DND-41 (cell line): ENCODE data around the gene MEX3A.

Experiments used
- ATAC-seq: fragments of 200-7000 bp; cut with Tn5 transposase; 3 replicates; pipeline ENCODE4 v1.9.1; 2021; ENCODE audit warnings: low read depth; ENCODE audit not compliant: insufficient read depth
- DNase-seq: peaks from one replicate; pipeline ENCODE4 v3.0.0-alpha.2; 2020
- H2AFZ ChIP-seq: 2 replicates; pipeline ENCODE4 v1.6.0; 2012; ENCODE audit warnings: low read depth, low read length
- H3K27ac ChIP-seq: 2 replicates; pipeline ENCODE4 v1.5.1; 2012; ENCODE audit warnings: low read length, inconsistent platforms
- H3K27me3 ChIP-seq: fragments of 200-600 bp; sonication (generic); 2 replicates; pipeline ENCODE4 v1.6.0; 2012; ENCODE audit warnings: low read length, mild to moderate bottlenecking, inconsistent platforms; ENCODE audit not compliant: insufficient read depth, poor library complexity
- H3K36me3 ChIP-seq: 2 replicates; pipeline ENCODE4 v1.5.1; 2012; ENCODE audit warnings: low read length, inconsistent platforms; ENCODE audit not compliant: insufficient read depth
- H3K4me1 ChIP-seq: 2 replicates; pipeline ENCODE4 v1.5.1; 2012; ENCODE audit warnings: mild to moderate bottlenecking, low read length; ENCODE audit not compliant: insufficient read depth
- H3K4me2 ChIP-seq: 2 replicates; pipeline ENCODE4 v1.6.0; 2012; ENCODE audit warnings: mild to moderate bottlenecking, moderate library complexity, low read length, inconsistent platforms; ENCODE audit not compliant: insufficient read depth
- H3K4me3 ChIP-seq, 2 experiments: fragments of 200-600 bp in 1 of 2; shearing (Covaris generic) in 1 of 2; 2 replicates each; pipeline ENCODE4 v1.5.1; 2012 to 2016; ENCODE audit warnings: inconsistent platforms in 2 of 2, low read length in 2 of 2, mild to moderate bottlenecking in 2 of 2, low read depth in 1 of 2, moderate library complexity in 1 of 2
- H3K79me2 ChIP-seq: 2 replicates; pipeline ENCODE4 v1.6.0; 2012; ENCODE audit warnings: low read length, inconsistent platforms; ENCODE audit not compliant: insufficient read depth
- H3K9ac ChIP-seq: 2 replicates; pipeline ENCODE4 v1.6.0; 2012; ENCODE audit warnings: low read depth, mild to moderate bottlenecking, inconsistent platforms, low read length, moderate library complexity
- H3K9me3 ChIP-seq: 2 replicates; pipeline ENCODE4 v1.5.1; 2012; ENCODE audit warnings: low read length, moderate library complexity, mild to moderate bottlenecking, inconsistent platforms; ENCODE audit not compliant: insufficient read depth, severe bottlenecking
- H4K20me1 ChIP-seq: 2 replicates; pipeline ENCODE4 v1.6.0; 2012; ENCODE audit warnings: low read length; ENCODE audit not compliant: insufficient read depth
- EZH2 ChIP-seq: IDR thresholded peaks from 3 replicates; pipeline ENCODE4 v1.6.1; 2012; ENCODE audit warnings: borderline replicate concordance, low read depth, mild to moderate bottlenecking, moderate library complexity, low read length, inconsistent platforms; ENCODE audit not compliant: severe bottlenecking
- TF ChIP-seq, protein P1 (sequence below): IDR thresholded peaks from 2 replicates; pipeline ENCODE4 v1.5.1; 2012; ENCODE audit warnings: borderline replicate concordance, low read length, moderate library complexity, mild to moderate bottlenecking; ENCODE audit not compliant: poor library complexity, severe bottlenecking; ENCODE audit errors: extremely low read depth

The MEX3A gene

DNA sequence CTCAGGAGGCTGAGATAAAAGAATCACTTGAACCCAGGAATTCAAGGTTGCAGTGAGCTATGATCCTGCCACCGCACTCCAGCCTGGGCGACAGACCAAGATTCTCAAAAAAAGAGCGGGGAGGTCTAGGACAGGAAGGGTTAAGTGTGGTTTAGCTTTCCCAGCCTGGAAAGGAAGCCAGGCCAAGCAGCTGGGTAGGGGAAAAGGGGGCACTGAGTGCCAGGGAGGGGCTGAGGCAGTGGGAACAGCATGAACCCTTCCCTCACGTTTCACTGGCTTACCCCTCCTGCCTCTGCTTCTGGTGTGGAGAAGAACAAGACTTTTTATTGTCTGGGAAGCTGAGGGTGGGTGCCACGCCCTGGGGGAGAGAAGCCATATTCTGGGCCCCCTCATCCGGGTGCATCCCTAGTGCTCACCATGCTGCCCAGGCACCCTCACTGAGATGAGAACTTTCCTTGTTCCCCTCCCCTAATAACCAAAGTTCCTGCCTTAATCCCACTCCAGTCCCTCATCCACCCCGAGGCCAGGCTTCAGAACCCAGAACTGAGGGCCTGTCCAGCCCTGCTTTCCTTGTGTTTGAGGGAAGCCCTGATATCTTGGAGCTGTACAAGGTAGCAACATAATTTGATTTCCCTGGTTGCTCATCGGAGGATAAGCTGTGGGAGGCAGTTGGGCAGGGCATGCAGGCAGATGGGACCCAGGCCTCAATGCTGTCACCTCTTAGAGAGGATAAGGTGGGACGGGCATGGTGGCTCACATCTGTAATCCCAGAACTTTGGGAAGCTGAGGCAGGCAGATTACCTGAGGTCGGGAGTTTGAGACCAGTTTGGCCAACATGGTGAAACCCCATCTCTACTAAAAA lies 30.2 kb upstream of the MEX3A start:
- Histone ChIP-seq H3K79me2 (no peaks in the 10 kb centered on the region), H3K4me3 (no peak overlapping the region), H3K9ac (no peak overlapping the region), H4K20me1 (peaks cover 3% of the 10 kb centered on the region; the same call in 1 of the 2 replicates), H2AFZ (no peak overlapping the region), H3K4me2 (no peak overlapping the region), H3K4me1 (no peaks in the 10 kb centered on the region), H3K27ac (no peak overlapping the region), H3K9me3 (no peaks in the 10 kb centered on the region), H3K27me3 (peaks cover 36% of the 10 kb centered on the region), H3K36me3 (no peaks in the 10 kb centered on the region)
- ATAC-seq (no peak), DNase-seq (no peak)
- no peak for TF ChIP-seq EZH2
- TF ChIP-seq, protein P1, sequence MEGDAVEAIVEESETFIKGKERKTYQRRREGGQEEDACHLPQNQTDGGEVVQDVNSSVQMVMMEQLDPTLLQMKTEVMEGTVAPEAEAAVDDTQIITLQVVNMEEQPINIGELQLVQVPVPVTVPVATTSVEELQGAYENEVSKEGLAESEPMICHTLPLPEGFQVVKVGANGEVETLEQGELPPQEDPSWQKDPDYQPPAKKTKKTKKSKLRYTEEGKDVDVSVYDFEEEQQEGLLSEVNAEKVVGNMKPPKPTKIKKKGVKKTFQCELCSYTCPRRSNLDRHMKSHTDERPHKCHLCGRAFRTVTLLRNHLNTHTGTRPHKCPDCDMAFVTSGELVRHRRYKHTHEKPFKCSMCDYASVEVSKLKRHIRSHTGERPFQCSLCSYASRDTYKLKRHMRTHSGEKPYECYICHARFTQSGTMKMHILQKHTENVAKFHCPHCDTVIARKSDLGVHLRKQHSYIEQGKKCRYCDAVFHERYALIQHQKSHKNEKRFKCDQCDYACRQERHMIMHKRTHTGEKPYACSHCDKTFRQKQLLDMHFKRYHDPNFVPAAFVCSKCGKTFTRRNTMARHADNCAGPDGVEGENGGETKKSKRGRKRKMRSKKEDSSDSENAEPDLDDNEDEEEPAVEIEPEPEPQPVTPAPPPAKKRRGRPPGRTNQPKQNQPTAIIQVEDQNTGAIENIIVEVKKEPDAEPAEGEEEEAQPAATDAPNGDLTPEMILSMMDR: no peak

DNA sequence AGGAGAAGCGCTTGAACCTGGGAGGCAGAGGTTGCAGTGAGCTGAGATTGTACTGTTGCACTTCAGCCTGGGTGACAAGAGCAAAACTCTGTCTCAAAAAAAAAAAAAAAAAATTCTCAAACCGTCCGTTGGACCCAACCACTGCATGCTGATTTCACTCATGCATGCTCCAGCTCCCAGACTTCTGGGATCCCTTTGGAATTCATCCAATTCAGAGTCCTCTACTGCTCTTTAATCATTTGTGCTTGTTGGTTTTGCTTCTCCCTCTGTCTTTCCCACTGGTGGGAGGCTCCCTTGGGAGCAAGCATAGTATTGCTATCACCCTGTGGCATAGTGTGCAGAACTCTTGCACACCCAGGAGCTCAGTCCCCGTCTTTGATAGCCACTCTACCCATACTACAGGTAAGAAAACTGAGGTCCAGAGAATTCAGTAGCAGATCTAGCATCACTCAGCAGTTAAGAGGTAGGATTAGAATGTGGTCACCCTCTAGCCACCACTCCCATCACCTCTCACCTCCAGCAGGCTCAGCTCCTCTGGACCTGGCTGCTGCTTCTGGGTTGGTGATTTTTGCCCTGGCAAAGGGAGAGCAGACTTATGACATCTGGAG lies 29.2 kb upstream of the MEX3A start:
- peaks cover 3% of the 10 kb centered on the region; the same call in 1 of the 2 replicates for H4K20me1 ChIP-seq
- no peaks in the 10 kb centered on the region for H3K4me1 ChIP-seq
- DNase-seq: no peak
- peaks cover 44% of the 10 kb centered on the region for H3K27me3 ChIP-seq
- H3K9me3 ChIP-seq: no peaks in the 10 kb centered on the region
- no peaks in the 10 kb centered on the region for H3K79me2 ChIP-seq
- H2AFZ ChIP-seq: no peak overlapping the region
- no peak overlapping the region for H3K4me3 ChIP-seq
- H3K4me2 ChIP-seq: no peak overlapping the region
- no peaks in the 10 kb centered on the region for H3K36me3 ChIP-seq
- H3K9ac ChIP-seq: no peak overlapping the region
- no peak for ATAC-seq
- no peak overlapping the region for H3K27ac ChIP-seq
- TF ChIP-seq EZH2: no peak
- TF ChIP-seq, protein P1: no peak

DNA sequence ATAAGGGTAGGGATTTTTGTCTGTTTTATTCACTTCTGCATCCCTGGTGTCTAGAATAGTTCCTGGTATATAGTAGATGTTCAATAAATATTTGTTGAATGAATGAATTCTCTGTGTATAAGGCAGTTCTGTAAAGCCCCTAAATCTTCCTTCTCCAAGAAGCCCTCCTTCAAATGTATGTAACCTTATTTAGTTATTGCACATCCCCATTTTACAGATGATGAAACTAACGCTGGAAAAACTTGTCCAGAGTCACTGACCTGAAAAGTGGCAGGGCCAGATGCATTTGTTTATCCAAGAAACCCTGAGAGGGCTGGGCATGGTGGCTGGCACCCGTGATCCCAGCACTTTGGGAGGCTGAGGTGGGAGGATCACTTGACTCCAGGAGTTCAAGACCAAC lies 28.0 kb upstream of the MEX3A start:
- Histone ChIP-seq H3K27ac (no peak overlapping the region), H3K4me3 (no peak overlapping the region), H3K9me3 (no peaks in the 10 kb centered on the region), H3K4me2 (no peak overlapping the region), H3K4me1 (peaks cover 5% of the 10 kb centered on the region; the same call in 1 of the 2 replicates), H2AFZ (no peak overlapping the region), H3K36me3 (no peaks in the 10 kb centered on the region), H3K27me3 (peaks cover 50% of the 10 kb centered on the region), H3K9ac (no peak overlapping the region), H3K79me2 (no peaks in the 10 kb centered on the region), H4K20me1 (peaks cover 3% of the 10 kb centered on the region; the same call in 1 of the 2 replicates)
- TF ChIP-seq, protein P1: no peak
- TF ChIP-seq EZH2: no peak
- DNase-seq (no peak), ATAC-seq (no peak)
